ENCODE results near the gene GMDS. TPM values are rescaled to one million over a fixed set of nuclear protein-coding genes. Genes with fewer than 3 reads are reported as not detected.

The GMDS gene
- total RNA-seq, 1 experiment from 2014 or later = 35.0 TPM

DNA sequence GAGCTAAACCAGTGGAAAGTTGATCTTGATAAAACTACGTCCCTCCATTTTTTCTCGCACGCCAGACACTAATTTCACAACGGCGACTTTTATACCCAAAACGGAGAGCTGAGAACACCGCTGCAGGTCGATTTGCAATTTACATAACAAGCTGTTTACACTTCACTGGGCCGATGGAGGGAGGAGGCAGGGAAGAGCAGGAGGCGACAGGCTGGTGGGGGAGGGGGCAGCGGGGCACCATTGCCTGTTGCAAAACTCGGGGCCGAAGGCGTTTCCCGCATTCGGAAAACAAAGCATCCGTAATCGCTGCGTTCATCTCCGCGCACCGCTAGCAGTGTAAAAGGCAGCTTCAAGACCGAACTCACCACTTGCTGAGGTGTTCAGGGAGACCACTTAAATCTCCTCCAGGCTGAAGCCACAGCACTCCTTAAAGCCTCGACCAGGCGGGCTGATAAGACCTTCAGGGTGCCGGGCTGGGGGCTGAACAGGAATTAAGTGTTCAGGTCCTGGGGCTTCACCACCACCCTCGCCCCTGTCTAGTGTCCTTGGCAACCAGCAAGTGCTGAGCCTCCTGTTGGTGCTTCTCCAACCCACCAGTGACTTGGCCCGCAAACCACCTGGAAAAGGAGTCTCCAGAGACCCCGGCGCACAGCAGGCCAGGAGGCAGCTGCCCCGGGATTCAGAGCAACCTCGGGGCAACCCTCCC lies 637.7 kb downstream of the GMDS start:
- ATAC-seq (peak; percentile 12), DNase-seq (ENCODE audit: low spot score) (peak; percentile 83)
- Mint-ChIP-seq H3K36me3 (no peaks in the 10 kb centered on the region), H3K27ac (peak overlapping the region; percentile 95), H3K9me3 (no peaks in the 10 kb centered on the region), H3K4me3 (peak overlapping the region; percentile 68), H3K27me3 (ENCODE audit: low read depth) (peaks cover 83% of the 10 kb centered on the region), H3K4me1 (peaks cover 45% of the 10 kb centered on the region)
- ChIA-PET POLR2A (interaction anchor here (0.6 kb wide), 2 partner anchors 14 to 116 kb away, joined by 3 read pairs; no protein-coding TSS in a partner anchor), CTCF (interaction anchor here (1.1 to 3.1 kb wide), 10 partner anchors 10 to 1027 kb away, joined by 3 to 30 read pairs (median 4); no protein-coding TSS in a partner anchor)
- TF ChIP-seq MYBL2 (CRISPR knock-in tag; IDR thresholded peaks at IDR 0.05) (no peak), KAT7 (CRISPR knock-in tag; IDR thresholded peaks at IDR 0.05; ENCODE audit: borderline replicate concordance) (0 out of 2 replicates have a peak, but pooled peaks have one; percentile 80), RELA (CRISPR knock-in tag; IDR thresholded peaks at IDR 0.05; ENCODE audit: borderline replicate concordance) (no peak), NR1H2 (CRISPR knock-in tag; IDR thresholded peaks at IDR 0.05) (no peak), GABPB1 (CRISPR knock-in tag; IDR thresholded peaks at IDR 0.05) (peak; percentile 55), NFYB (CRISPR knock-in tag; conservative IDR thresholded peaks at IDR 0.05; ENCODE audit: low read depth) (no peak), ZNF232 (CRISPR knock-in tag; IDR thresholded peaks at IDR 0.05) (no peak), FOXK1 (CRISPR knock-in tag; IDR thresholded peaks at IDR 0.05) (peak; percentile 73; the same call in 1 of the 2 replicates), IRF2 (CRISPR knock-in tag; IDR thresholded peaks at IDR 0.05; ENCODE audit: borderline replicate concordance, low read depth) (no peak), ZNF416 (CRISPR knock-in tag; IDR thresholded peaks at IDR 0.05) (no peak), PRRX2 (CRISPR knock-in tag; IDR thresholded peaks at IDR 0.05) (no peak), FOXP1 (CRISPR knock-in tag; IDR thresholded peaks at IDR 0.05; ENCODE audit: borderline replicate concordance) (peak; percentile 74; the same call in 1 of the 2 replicates), SP1 (CRISPR knock-in tag; conservative IDR thresholded peaks at IDR 0.05) (0 out of 2 replicates have a peak, but pooled peaks have one; percentile 23)
- TF ChIP-seq, protein P1, sequence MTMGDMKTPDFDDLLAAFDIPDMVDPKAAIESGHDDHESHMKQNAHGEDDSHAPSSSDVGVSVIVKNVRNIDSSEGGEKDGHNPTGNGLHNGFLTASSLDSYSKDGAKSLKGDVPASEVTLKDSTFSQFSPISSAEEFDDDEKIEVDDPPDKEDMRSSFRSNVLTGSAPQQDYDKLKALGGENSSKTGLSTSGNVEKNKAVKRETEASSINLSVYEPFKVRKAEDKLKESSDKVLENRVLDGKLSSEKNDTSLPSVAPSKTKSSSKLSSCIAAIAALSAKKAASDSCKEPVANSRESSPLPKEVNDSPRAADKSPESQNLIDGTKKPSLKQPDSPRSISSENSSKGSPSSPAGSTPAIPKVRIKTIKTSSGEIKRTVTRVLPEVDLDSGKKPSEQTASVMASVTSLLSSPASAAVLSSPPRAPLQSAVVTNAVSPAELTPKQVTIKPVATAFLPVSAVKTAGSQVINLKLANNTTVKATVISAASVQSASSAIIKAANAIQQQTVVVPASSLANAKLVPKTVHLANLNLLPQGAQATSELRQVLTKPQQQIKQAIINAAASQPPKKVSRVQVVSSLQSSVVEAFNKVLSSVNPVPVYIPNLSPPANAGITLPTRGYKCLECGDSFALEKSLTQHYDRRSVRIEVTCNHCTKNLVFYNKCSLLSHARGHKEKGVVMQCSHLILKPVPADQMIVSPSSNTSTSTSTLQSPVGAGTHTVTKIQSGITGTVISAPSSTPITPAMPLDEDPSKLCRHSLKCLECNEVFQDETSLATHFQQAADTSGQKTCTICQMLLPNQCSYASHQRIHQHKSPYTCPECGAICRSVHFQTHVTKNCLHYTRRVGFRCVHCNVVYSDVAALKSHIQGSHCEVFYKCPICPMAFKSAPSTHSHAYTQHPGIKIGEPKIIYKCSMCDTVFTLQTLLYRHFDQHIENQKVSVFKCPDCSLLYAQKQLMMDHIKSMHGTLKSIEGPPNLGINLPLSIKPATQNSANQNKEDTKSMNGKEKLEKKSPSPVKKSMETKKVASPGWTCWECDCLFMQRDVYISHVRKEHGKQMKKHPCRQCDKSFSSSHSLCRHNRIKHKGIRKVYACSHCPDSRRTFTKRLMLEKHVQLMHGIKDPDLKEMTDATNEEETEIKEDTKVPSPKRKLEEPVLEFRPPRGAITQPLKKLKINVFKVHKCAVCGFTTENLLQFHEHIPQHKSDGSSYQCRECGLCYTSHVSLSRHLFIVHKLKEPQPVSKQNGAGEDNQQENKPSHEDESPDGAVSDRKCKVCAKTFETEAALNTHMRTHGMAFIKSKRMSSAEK (CRISPR knock-in tag; IDR thresholded peaks at IDR 0.05; ENCODE audit: borderline replicate concordance) = no peak
- TF ChIP-seq, protein P2, sequence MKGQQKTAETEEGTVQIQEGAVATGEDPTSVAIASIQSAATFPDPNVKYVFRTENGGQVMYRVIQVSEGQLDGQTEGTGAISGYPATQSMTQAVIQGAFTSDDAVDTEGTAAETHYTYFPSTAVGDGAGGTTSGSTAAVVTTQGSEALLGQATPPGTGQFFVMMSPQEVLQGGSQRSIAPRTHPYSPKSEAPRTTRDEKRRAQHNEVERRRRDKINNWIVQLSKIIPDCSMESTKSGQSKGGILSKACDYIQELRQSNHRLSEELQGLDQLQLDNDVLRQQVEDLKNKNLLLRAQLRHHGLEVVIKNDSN (CRISPR knock-in tag; IDR thresholded peaks at IDR 0.05) = no peak
- TF ChIP-seq, protein P3, sequence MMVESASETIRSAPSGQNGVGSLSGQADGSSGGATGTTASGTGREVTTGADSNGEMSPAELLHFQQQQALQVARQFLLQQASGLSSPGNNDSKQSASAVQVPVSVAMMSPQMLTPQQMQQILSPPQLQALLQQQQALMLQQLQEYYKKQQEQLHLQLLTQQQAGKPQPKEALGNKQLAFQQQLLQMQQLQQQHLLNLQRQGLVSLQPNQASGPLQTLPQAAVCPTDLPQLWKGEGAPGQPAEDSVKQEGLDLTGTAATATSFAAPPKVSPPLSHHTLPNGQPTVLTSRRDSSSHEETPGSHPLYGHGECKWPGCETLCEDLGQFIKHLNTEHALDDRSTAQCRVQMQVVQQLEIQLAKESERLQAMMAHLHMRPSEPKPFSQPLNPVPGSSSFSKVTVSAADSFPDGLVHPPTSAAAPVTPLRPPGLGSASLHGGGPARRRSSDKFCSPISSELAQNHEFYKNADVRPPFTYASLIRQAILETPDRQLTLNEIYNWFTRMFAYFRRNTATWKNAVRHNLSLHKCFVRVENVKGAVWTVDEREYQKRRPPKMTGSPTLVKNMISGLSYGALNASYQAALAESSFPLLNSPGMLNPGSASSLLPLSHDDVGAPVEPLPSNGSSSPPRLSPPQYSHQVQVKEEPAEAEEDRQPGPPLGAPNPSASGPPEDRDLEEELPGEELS (CRISPR knock-in tag; IDR thresholded peaks at IDR 0.05) = peak; percentile 82; the same call in 1 of the 2 replicates
- TF ChIP-seq, protein P4, sequence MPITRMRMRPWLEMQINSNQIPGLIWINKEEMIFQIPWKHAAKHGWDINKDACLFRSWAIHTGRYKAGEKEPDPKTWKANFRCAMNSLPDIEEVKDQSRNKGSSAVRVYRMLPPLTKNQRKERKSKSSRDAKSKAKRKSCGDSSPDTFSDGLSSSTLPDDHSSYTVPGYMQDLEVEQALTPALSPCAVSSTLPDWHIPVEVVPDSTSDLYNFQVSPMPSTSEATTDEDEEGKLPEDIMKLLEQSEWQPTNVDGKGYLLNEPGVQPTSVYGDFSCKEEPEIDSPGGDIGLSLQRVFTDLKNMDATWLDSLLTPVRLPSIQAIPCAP (CRISPR knock-in tag; IDR thresholded peaks at IDR 0.05) = no peak
- TF ChIP-seq, protein P5, sequence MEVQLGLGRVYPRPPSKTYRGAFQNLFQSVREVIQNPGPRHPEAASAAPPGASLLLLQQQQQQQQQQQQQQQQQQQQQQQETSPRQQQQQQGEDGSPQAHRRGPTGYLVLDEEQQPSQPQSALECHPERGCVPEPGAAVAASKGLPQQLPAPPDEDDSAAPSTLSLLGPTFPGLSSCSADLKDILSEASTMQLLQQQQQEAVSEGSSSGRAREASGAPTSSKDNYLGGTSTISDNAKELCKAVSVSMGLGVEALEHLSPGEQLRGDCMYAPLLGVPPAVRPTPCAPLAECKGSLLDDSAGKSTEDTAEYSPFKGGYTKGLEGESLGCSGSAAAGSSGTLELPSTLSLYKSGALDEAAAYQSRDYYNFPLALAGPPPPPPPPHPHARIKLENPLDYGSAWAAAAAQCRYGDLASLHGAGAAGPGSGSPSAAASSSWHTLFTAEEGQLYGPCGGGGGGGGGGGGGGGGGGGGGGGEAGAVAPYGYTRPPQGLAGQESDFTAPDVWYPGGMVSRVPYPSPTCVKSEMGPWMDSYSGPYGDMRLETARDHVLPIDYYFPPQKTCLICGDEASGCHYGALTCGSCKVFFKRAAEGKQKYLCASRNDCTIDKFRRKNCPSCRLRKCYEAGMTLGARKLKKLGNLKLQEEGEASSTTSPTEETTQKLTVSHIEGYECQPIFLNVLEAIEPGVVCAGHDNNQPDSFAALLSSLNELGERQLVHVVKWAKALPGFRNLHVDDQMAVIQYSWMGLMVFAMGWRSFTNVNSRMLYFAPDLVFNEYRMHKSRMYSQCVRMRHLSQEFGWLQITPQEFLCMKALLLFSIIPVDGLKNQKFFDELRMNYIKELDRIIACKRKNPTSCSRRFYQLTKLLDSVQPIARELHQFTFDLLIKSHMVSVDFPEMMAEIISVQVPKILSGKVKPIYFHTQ (CRISPR knock-in tag; IDR thresholded peaks at IDR 0.05) = no peak
- TF ChIP-seq, protein P6, sequence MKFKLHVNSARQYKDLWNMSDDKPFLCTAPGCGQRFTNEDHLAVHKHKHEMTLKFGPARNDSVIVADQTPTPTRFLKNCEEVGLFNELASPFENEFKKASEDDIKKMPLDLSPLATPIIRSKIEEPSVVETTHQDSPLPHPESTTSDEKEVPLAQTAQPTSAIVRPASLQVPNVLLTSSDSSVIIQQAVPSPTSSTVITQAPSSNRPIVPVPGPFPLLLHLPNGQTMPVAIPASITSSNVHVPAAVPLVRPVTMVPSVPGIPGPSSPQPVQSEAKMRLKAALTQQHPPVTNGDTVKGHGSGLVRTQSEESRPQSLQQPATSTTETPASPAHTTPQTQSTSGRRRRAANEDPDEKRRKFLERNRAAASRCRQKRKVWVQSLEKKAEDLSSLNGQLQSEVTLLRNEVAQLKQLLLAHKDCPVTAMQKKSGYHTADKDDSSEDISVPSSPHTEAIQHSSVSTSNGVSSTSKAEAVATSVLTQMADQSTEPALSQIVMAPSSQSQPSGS (CRISPR knock-in tag; IDR thresholded peaks at IDR 0.05; ENCODE audit: borderline replicate concordance, low read depth) = no peak
- TF ChIP-seq, protein P7, sequence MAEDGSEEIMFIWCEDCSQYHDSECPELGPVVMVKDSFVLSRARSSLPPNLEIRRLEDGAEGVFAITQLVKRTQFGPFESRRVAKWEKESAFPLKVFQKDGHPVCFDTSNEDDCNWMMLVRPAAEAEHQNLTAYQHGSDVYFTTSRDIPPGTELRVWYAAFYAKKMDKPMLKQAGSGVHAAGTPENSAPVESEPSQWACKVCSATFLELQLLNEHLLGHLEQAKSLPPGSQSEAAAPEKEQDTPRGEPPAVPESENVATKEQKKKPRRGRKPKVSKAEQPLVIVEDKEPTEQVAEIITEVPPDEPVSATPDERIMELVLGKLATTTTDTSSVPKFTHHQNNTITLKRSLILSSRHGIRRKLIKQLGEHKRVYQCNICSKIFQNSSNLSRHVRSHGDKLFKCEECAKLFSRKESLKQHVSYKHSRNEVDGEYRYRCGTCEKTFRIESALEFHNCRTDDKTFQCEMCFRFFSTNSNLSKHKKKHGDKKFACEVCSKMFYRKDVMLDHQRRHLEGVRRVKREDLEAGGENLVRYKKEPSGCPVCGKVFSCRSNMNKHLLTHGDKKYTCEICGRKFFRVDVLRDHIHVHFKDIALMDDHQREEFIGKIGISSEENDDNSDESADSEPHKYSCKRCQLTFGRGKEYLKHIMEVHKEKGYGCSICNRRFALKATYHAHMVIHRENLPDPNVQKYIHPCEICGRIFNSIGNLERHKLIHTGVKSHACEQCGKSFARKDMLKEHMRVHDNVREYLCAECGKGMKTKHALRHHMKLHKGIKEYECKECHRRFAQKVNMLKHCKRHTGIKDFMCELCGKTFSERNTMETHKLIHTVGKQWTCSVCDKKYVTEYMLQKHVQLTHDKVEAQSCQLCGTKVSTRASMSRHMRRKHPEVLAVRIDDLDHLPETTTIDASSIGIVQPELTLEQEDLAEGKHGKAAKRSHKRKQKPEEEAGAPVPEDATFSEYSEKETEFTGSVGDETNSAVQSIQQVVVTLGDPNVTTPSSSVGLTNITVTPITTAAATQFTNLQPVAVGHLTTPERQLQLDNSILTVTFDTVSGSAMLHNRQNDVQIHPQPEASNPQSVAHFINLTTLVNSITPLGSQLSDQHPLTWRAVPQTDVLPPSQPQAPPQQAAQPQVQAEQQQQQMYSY (CRISPR knock-in tag; IDR thresholded peaks at IDR 0.05) = no peak

All from WTC11 (cell line).